HEK293T (cell line): ENCODE results near the gene TLR2.

Experiments
- BHLHE40 ChIP-seq: fragments of 450-650 bp; IDR thresholded peaks from 2 replicates; pipeline ENCODE4 v1.6.1; 2016; ENCODE audit warnings: mild to moderate bottlenecking, moderate library complexity, borderline replicate concordance
- ELF4 ChIP-seq: fragments of 450-650 bp; IDR thresholded peaks from 2 replicates; pipeline ENCODE4 v1.6.1; 2017; ENCODE audit warnings: antibody characterized with exemption
- FOXA1 ChIP-seq: fragments of 450-650 bp; IDR thresholded peaks from 2 replicates; pipeline ENCODE4 v1.6.1; 2016; ENCODE audit warnings: mild to moderate bottlenecking
- FOXK2 ChIP-seq: fragments of 450-650 bp; IDR thresholded peaks from 2 replicates; pipeline ENCODE4 v1.6.1; 2016; ENCODE audit warnings: mild to moderate bottlenecking
- FOXM1 ChIP-seq: fragments of 450-650 bp; IDR thresholded peaks from 2 replicates; pipeline ENCODE4 v1.6.1; 2017; ENCODE audit warnings: mild to moderate bottlenecking, borderline replicate concordance
- HDGF ChIP-seq: fragments of 450-650 bp; IDR thresholded peaks from 2 replicates; pipeline ENCODE4 v1.6.1; 2017; ENCODE audit warnings: antibody characterized with exemption, borderline replicate concordance
- LEF1 ChIP-seq: fragments of 450-650 bp; IDR thresholded peaks from 2 replicates; pipeline ENCODE4 v1.6.1; 2017; ENCODE audit warnings: mild to moderate bottlenecking, borderline replicate concordance
- NFRKB ChIP-seq: fragments of 450-650 bp; IDR thresholded peaks from 2 replicates; pipeline ENCODE4 v1.6.1; 2016; ENCODE audit warnings: mild to moderate bottlenecking, moderate library complexity
- SP1 ChIP-seq: fragments of 450-650 bp; IDR thresholded peaks from 2 replicates; pipeline ENCODE4 v1.6.1; 2017
- SUZ12 ChIP-seq: fragments of 450-650 bp; IDR thresholded peaks from 2 replicates; pipeline ENCODE4 v1.6.1; 2016; ENCODE audit warnings: mild to moderate bottlenecking
- TARDBP ChIP-seq: fragments of 450-650 bp; IDR thresholded peaks from 2 replicates; pipeline ENCODE4 v1.6.1; 2016
- ZNF384 ChIP-seq: fragments of 450-650 bp; IDR thresholded peaks from 2 replicates; pipeline ENCODE4 v1.6.1; 2016

DNA sequence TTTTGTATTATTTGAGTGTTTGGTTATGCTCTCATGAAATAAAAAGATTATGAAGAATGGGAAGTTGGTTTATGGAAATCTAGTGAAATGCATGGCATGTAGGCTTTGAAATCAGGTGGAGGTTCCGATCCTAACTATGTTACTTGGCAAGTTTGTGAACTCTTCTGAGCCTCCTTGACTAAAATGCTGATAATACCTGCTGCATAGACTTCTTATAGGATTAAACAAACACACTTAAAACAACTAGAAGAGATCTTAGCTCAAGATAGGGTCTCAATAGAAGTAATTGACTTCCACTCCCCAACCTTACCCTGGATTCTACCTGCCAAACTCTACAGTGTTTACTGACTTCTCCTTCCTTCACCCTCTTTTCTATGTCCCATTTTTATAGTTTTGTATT lies 22.2 kb upstream of the TLR2 start:
- TF ChIP-seq BHLHE40, result no peak
- TF ChIP-seq HDGF, result no peak
- no peak for TF ChIP-seq LEF1
- no peak for TF ChIP-seq SP1
- TF ChIP-seq TARDBP, result no peak
- no peak for TF ChIP-seq FOXM1
- no peak for TF ChIP-seq SUZ12
- TF ChIP-seq FOXA1, result no peak
- no peak for TF ChIP-seq ELF4
- no peak for TF ChIP-seq ZNF384
- TF ChIP-seq NFRKB, result no peak
- no peak for TF ChIP-seq FOXK2
